ENCODE results near the gene MDH2.
"Not testable (repeated sequence)": the region's sequence is repeated elsewhere in the genome, so short reads cannot be mapped to it uniquely, and the experiment has no call there.

Gene MDH2

GRCh38 chr7:76047811-76048667, at the start of gene MDH2, which contains the start of gene STYXL1:
Gene MDH2 (plus strand): TSS chr7:76048106. CDS start chr7:76048161, 55 bp downstream.
Gene STYXL1 (minus strand): TSS chr7:76048000. CDS start chr7:76030523, 17,477 bp downstream.
- H3K4me3 ChIP-seq (ENCODE audit: low read depth, low read length), result peak within 1 kb of the TSS; percentile 99
- peak; percentile 77 for DNase-seq (ENCODE audit: low read depth)

GRCh38 chr7:76000566-76000965, 47.3 kb upstream of the MDH2 start:
- no peak overlapping the region for H3K4me3 ChIP-seq (ENCODE audit: low read depth, low read length)
- DNase-seq (ENCODE audit: low read depth), result no peak

- DNase-seq (ENCODE audit: low read depth), result no peak
- no peak overlapping the region for H3K4me3 ChIP-seq (ENCODE audit: low read depth, low read length)
Observed at GRCh38 chr7:76002139-76002538, 45.8 kb upstream of the MDH2 start.

- no peak overlapping the region for H3K4me3 ChIP-seq (ENCODE audit: low read depth, low read length)
- DNase-seq (ENCODE audit: low read depth), result no peak
Observed at GRCh38 chr7:76002822-76003221, 45.1 kb upstream of the MDH2 start.

GRCh38 chr7:76003351-76003750, 44.6 kb upstream of the MDH2 start:
- DNase-seq (ENCODE audit: low read depth), result no peak
- no peak overlapping the region for H3K4me3 ChIP-seq (ENCODE audit: low read depth, low read length)

- not testable (repeated sequence) for H3K4me3 ChIP-seq (ENCODE audit: low read depth, low read length); DNase-seq (ENCODE audit: low read depth)
Observed at GRCh38 chr7:76005004-76005403, 42.9 kb upstream of the MDH2 start.

GRCh38 chr7:76008156-76008687, 39.7 kb upstream of the MDH2 start:
- no peak for DNase-seq (ENCODE audit: low read depth)
- H3K4me3 ChIP-seq (ENCODE audit: low read depth, low read length), result no peak overlapping the region

GRCh38 chr7:76009672-76010600, 38.0 kb upstream of the MDH2 start:
- no peak for DNase-seq (ENCODE audit: low read depth)
- H3K4me3 ChIP-seq (ENCODE audit: low read depth, low read length), result no peak overlapping the region

GRCh38 chr7:76011442-76011861, 36.5 kb upstream of the MDH2 start:
- peak; percentile 64 for DNase-seq (ENCODE audit: low read depth)
- no peak overlapping the region for H3K4me3 ChIP-seq (ENCODE audit: low read depth, low read length)

GRCh38 chr7:76016191-76016947, 31.5 kb upstream of the MDH2 start:
- no peak for DNase-seq (ENCODE audit: low read depth)

GRCh38 chr7:76018520-76018919, 29.4 kb upstream of the MDH2 start:
- not testable (repeated sequence) for DNase-seq (ENCODE audit: low read depth); H3K4me3 ChIP-seq (ENCODE audit: low read depth, low read length)

More at GRCh38 chr7:76016191-76016947, 31.5 kb upstream of the MDH2 start:
- H3K4me3 ChIP-seq (ENCODE audit: low read depth, low read length), result no peak overlapping the region

GRCh38 chr7:76020031-76020714, 27.7 kb upstream of the MDH2 start:
- H3K4me3 ChIP-seq (ENCODE audit: low read depth, low read length), result no peak overlapping the region
- no peak for DNase-seq (ENCODE audit: low read depth)

GRCh38 chr7:76022026-76022780, 25.7 kb upstream of the MDH2 start:
- no peak overlapping the region for H3K4me3 ChIP-seq (ENCODE audit: low read depth, low read length)
- no peak for DNase-seq (ENCODE audit: low read depth)

- no peak overlapping the region for H3K4me3 ChIP-seq (ENCODE audit: low read depth, low read length)
- DNase-seq (ENCODE audit: low read depth), result no peak
Observed at GRCh38 chr7:76023002-76023401, 24.9 kb upstream of the MDH2 start.

GRCh38 chr7:76029682-76030081, 18.2 kb upstream of the MDH2 start:
- not testable (repeated sequence) for DNase-seq (ENCODE audit: low read depth); H3K4me3 ChIP-seq (ENCODE audit: low read depth, low read length)

- no peak overlapping the region for H3K4me3 ChIP-seq (ENCODE audit: low read depth, low read length)
- no peak for DNase-seq (ENCODE audit: low read depth)
Observed at GRCh38 chr7:76031964-76032363, 15.9 kb upstream of the MDH2 start.

GRCh38 chr7:76037310-76037709, 10.6 kb upstream of the MDH2 start:
- DNase-seq (ENCODE audit: low read depth), result peak; percentile 69

GRCh38 chr7:76040126-76040525, 7.8 kb upstream of the MDH2 start:
- no peak for DNase-seq (ENCODE audit: low read depth)

More at GRCh38 chr7:76037310-76037709, 10.6 kb upstream of the MDH2 start:
- H3K4me3 ChIP-seq (ENCODE audit: low read depth, low read length), result no peak overlapping the region

More at GRCh38 chr7:76040126-76040525, 7.8 kb upstream of the MDH2 start:
- H3K4me3 ChIP-seq (ENCODE audit: low read depth, low read length), result no peak overlapping the region
